22Rv1 (cell line): ENCODE results near the gene MEST.

Experiments used
- H3K27ac ChIP-seq: fragments of 450-650 bp; 2 replicates; pipeline ENCODE4 v1.5.1; 2017
- ZFX ChIP-seq: fragments of 450-650 bp; IDR thresholded peaks from 2 replicates; pipeline ENCODE4 v1.6.1; 2017; ENCODE audit warnings: antibody characterized with exemption, borderline replicate concordance
- TF ChIP-seq, protein P1 (sequence below): fragments of 450-650 bp; IDR thresholded peaks from 2 replicates; pipeline ENCODE4 v1.5.1; 2017; ENCODE audit warnings: mild to moderate bottlenecking

Gene MEST

GRCh38 chr7:130475776-130476175, 16.1 kb upstream of the MEST start:
- TF ChIP-seq, protein P1, sequence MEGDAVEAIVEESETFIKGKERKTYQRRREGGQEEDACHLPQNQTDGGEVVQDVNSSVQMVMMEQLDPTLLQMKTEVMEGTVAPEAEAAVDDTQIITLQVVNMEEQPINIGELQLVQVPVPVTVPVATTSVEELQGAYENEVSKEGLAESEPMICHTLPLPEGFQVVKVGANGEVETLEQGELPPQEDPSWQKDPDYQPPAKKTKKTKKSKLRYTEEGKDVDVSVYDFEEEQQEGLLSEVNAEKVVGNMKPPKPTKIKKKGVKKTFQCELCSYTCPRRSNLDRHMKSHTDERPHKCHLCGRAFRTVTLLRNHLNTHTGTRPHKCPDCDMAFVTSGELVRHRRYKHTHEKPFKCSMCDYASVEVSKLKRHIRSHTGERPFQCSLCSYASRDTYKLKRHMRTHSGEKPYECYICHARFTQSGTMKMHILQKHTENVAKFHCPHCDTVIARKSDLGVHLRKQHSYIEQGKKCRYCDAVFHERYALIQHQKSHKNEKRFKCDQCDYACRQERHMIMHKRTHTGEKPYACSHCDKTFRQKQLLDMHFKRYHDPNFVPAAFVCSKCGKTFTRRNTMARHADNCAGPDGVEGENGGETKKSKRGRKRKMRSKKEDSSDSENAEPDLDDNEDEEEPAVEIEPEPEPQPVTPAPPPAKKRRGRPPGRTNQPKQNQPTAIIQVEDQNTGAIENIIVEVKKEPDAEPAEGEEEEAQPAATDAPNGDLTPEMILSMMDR = no peak
- no peak for TF ChIP-seq ZFX
- H3K27ac ChIP-seq = no peak overlapping the region

DNA sequence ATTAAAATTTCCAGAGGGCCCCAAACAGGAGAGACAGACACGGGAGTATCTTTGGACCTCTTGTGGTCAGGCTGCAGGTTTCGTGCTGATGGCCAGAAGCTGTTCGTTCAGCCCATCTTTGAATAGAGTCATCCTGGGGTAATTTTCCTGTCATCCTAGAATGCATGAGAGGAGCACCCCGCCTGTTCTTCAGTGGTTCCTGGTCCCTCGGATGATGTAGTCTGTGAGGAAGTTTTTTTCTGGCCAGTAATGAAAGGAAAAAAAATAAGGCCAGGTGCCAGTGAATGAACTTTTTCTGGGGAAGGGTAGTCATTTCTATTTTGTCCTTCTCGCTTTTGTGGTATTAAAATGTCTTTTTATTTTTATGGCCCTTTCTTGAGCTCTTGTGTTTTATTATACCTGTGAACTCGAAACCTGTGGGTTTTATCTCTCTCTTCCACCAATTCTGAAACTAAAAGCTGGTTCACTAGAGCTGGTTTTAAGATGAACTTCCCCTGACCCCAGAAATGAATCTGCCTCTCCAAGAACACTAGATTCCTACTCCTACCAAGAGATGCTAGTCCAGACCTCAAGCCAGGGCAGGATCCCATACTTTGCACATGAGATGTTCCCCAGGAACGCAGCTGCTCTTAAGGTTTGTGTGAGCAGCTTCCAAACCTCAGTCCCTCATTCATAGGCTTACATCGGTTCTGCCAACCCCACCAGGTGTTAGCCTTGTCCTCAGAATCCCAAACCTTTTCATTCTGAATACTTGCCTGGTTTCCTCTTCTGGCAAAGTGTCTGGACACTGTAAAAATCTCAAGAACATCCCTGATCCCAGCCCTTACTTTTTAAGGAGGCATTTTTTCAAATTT, 15.4 kb upstream of the MEST start:
- TF ChIP-seq, protein P1 = no peak
- no peak for TF ChIP-seq ZFX

GRCh38 chr7:130478991-130479390, 12.9 kb upstream of the MEST start:
- TF ChIP-seq ZFX = no peak
- TF ChIP-seq, protein P1 = no peak
- no peak overlapping the region for H3K27ac ChIP-seq

More for the DNA sequence above, 15.4 kb upstream of the MEST start:
- no peak overlapping the region for H3K27ac ChIP-seq

DNA sequence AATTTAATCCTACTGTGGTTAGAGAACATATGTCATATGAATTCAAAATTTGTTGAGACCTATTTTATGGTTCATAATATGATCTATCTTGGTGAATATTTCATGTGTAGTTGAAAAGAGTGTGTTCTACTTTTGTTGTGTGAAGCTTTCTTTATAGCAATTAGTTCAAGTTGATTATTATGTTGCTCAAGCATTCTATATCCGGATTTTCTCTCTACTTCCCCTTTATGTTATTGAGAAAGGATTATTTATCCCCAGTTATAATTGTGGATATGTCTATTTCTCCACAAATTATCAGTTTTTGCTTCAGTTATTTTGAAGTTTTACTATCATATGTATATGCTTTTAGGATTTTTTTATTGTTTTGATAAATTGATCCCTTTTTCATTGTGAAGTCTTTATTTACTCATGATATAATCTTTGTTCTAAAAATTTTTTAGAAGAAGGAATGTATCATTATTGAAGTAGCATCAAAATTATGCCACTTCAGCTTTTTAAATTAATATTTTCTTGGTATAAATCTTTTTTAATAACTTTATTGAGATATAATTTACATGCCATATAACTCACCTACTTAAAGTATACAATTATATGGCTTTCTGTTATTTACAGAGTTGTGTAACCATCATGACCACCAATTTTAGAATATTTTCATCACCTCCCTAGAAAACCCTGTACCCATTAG, 12.0 kb upstream of the MEST start:
- H3K27ac ChIP-seq = no peak overlapping the region
- TF ChIP-seq, protein P1 = no peak
- no peak for TF ChIP-seq ZFX

DNA sequence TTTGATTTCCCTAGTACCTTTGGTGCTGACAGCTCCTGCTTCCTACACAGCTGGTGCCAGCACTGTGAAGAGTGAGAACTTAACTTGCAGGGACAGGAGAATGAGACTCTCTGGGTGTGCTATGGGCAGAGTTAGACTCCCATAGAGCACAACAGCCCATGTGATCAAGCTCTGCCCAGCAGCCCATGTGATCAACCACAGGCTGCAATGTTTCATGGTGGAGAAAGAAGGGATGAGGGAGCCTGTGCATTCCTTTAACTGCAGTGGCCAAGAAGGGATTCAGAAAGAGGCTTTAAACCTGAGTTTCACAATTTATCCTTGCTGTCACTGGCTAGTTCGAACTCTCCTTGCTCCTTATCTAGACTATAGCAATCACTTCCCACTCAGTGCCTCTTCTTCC, 10.0 kb upstream of the MEST start:
- no peak overlapping the region for H3K27ac ChIP-seq
- no peak for TF ChIP-seq ZFX
- TF ChIP-seq, protein P1 = no peak

DNA sequence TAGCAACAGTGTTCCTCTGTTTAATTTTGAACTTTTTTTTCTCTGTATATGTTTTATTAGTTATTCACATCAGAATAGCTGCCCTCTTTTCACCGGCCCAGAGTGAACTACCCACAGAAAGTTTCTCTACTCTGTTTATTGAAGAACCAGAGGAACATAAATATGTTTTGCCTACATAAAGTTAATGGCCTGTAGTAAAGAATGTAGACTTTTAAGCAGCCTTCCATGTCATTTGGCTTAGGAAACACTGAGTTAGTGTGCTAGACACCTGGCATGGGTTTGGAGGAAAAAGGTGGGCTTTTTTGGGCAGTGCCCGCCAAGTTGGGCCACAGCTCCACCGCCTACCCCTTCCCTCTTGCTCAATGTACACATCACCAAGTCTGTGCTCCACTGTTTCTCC, 8.9 kb upstream of the MEST start:
- no peak for TF ChIP-seq ZFX
- TF ChIP-seq, protein P1 = no peak
- no peak overlapping the region for H3K27ac ChIP-seq

DNA sequence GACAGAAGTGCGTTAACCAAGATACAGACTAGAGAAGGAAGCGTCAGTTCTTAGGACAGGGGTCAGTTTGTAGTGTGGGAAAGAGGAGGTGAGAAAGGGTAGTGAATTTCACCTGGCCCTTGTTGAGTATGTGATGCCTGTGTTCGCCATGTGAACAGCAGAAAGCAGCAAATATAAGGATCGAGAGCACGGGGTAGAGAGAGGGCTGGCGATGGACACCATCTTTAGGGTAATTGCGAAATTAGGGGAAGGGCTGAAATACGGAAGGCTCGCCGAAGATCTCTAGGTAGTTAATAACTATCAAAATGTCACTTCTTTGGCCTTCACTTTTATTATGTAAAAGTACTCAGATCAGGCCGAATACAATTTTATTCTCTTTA, 6.2 kb upstream of the MEST start:
- TF ChIP-seq, protein P1 = no peak
- no peak for TF ChIP-seq ZFX
- H3K27ac ChIP-seq = peak overlapping the region; percentile 73
